Stimulated activated naive CD8-positive, alpha-beta T cell treated with anti-CD3 and anti-CD28 coated beads, Interleukin-15, Interleukin-2, amounts not matched to agents 100 U/mL and 50 U/mL, for 24 hours (primary cell): ENCODE measurements around the gene BEND3.
"Not testable (repeated sequence)": the region's sequence is repeated elsewhere in the genome, so short reads cannot be mapped to it uniquely, and the experiment has no call there.

ENCODE experiments used
- ATAC-seq: fragments of 150-1000 bp; cut with Tn5 transposase; one replicate; pipeline ENCODE4 v1.10.0; 2021
- DNase-seq: peaks from one replicate; pipeline ENCODE4 v3.0.0; 2021

BEND3 gene

GRCh38 chr6:107121266-107121665 is 6.0 kb upstream of the BEND3 start:
- DNase-seq (no peak), ATAC-seq (no peak)

GRCh38 chr6:107120404-107120803 is 5.1 kb upstream of the BEND3 start:
- no peak for ATAC-seq

GRCh38 chr6:107118976-107119375 is 3.7 kb upstream of the BEND3 start:
- DNase-seq (no peak), ATAC-seq (no peak)

More at GRCh38 chr6:107120404-107120803, 5.1 kb upstream of the BEND3 start:
- DNase-seq = no peak

- DNase-seq, ATAC-seq: not testable (repeated sequence)
Observed at GRCh38 chr6:107118540-107118939, 3.2 kb upstream of the BEND3 start.

GRCh38 chr6:107116931-107117330 is 1.6 kb upstream of the BEND3 start:
- no peak for DNase-seq
- no peak for ATAC-seq

- DNase-seq = peak; percentile 23
- no peak for ATAC-seq
Observed at GRCh38 chr6:107116328-107116892, 1.1 kb upstream of the BEND3 start.

GRCh38 chr6:107115695-107116327 is 496 bp upstream of the BEND3 start:
- ATAC-seq (no peak), DNase-seq (peak; percentile 45)

GRCh38 chr6:107114213-107114925 is 946 bp downstream of the BEND3 start:
- ATAC-seq (peak; percentile 81), DNase-seq (peak; percentile 85)

GRCh38 chr6:107110200-107110599 is 5.1 kb downstream of the BEND3 start:
- DNase-seq (no peak), ATAC-seq (no peak)

- DNase-seq = no peak
Observed at GRCh38 chr6:107108201-107108890, 7.0 kb downstream of the BEND3 start.

GRCh38 chr6:107107791-107108190 is 7.5 kb downstream of the BEND3 start:
- DNase-seq (no peak), ATAC-seq (no peak)

More at GRCh38 chr6:107108201-107108890, 7.0 kb downstream of the BEND3 start:
- ATAC-seq = no peak

- DNase-seq (no peak), ATAC-seq (no peak)
Observed at GRCh38 chr6:107106165-107106564, 9.2 kb downstream of the BEND3 start.

- DNase-seq = no peak
- no peak for ATAC-seq
Observed at GRCh38 chr6:107105511-107106116, 9.7 kb downstream of the BEND3 start.

- ATAC-seq (no peak), DNase-seq (no peak)
Observed at GRCh38 chr6:107103082-107103481, 12.2 kb downstream of the BEND3 start.

GRCh38 chr6:107102414-107102805 is 12.9 kb downstream of the BEND3 start:
- no peak for DNase-seq
- no peak for ATAC-seq

- DNase-seq (no peak), ATAC-seq (no peak)
Observed at GRCh38 chr6:107101686-107102413, 13.5 kb downstream of the BEND3 start.

- ATAC-seq = no peak
- no peak for DNase-seq
Observed at GRCh38 chr6:107101211-107101610, 14.1 kb downstream of the BEND3 start.

GRCh38 chr6:107098436-107099307 is 16.6 kb downstream of the BEND3 start:
- DNase-seq (no peak), ATAC-seq (peak; percentile 9)

- ATAC-seq, DNase-seq: not testable (repeated sequence)
Observed at GRCh38 chr6:107084459-107084858, 30.9 kb downstream of the BEND3 start.

GRCh38 chr6:107083921-107084320 is 31.4 kb downstream of the BEND3 start:
- ATAC-seq = no peak

More at GRCh38 chr6:107083921-107084320, 31.4 kb downstream of the BEND3 start:
- DNase-seq = no peak
